KOPT-K1 (cell line): ENCODE measurements around the gene GBE1.

Source experiments
- H3K27ac ChIP-seq: fragments of 200-600 bp; sonication (generic); 2 replicates; pipeline ENCODE4 v1.5.1; 2016; ENCODE audit warnings: antibody characterized with exemption, mild to moderate bottlenecking, low read depth, low read length; ENCODE audit not compliant: poor library complexity, severe bottlenecking
- H3K36me3 ChIP-seq: fragments of 200-600 bp; sonication (generic); 2 replicates; pipeline ENCODE4 v1.5.1; 2017; ENCODE audit warnings: antibody characterized with exemption, mild to moderate bottlenecking, low read length, moderate library complexity; ENCODE audit not compliant: insufficient read depth
- H3K9me3 ChIP-seq: fragments of 200-600 bp; sonication (generic); 2 replicates; pipeline ENCODE4 v1.5.1; 2017; ENCODE audit warnings: antibody characterized with exemption, low read length, mild to moderate bottlenecking; ENCODE audit not compliant: insufficient read depth, poor library complexity, severe bottlenecking

Gene GBE1

GRCh38 chr3:81740731-81741130 is 20.7 kb downstream of the GBE1 start:
- H3K9me3 ChIP-seq = peaks cover 5% of the 10 kb centered on the region
- H3K27ac ChIP-seq = no peak overlapping the region
- peaks cover 4% of the 10 kb centered on the region; the same call in 1 of the 2 replicates for H3K36me3 ChIP-seq

- Histone ChIP-seq H3K36me3 (peaks cover 4% of the 10 kb centered on the region; the same call in 1 of the 2 replicates), H3K27ac (no peak overlapping the region), H3K9me3 (peaks cover 5% of the 10 kb centered on the region)
These were observed 26.1 kb downstream of the GBE1 start for GRCh38 chr3:81735334-81735733.

- H3K9me3 ChIP-seq = peaks cover 5% of the 10 kb centered on the region
- H3K27ac ChIP-seq = no peak overlapping the region
- H3K36me3 ChIP-seq = peaks cover 4% of the 10 kb centered on the region; the same call in 1 of the 2 replicates
These were observed 26.7 kb downstream of the GBE1 start for GRCh38 chr3:81734742-81735141.

- Histone ChIP-seq H3K27ac (no peak overlapping the region), H3K9me3 (no peaks in the 10 kb centered on the region), H3K36me3 (no peaks in the 10 kb centered on the region)
These were observed 28.8 kb downstream of the GBE1 start for GRCh38 chr3:81732642-81733041.

- no peaks in the 10 kb centered on the region for H3K36me3 ChIP-seq
- no peak overlapping the region for H3K27ac ChIP-seq
- no peaks in the 10 kb centered on the region for H3K9me3 ChIP-seq
These were observed 32.5 kb downstream of the GBE1 start for GRCh38 chr3:81728766-81729544.

- no peaks in the 10 kb centered on the region for H3K9me3 ChIP-seq
These were observed 34.7 kb downstream of the GBE1 start for GRCh38 chr3:81726735-81727134.

GRCh38 chr3:81726132-81726531 is 35.3 kb downstream of the GBE1 start:
- no peaks in the 10 kb centered on the region for H3K9me3 ChIP-seq
- H3K36me3 ChIP-seq = no peaks in the 10 kb centered on the region
- no peak overlapping the region for H3K27ac ChIP-seq

More at GRCh38 chr3:81726735-81727134, 34.7 kb downstream of the GBE1 start:
- no peak overlapping the region for H3K27ac ChIP-seq
- no peaks in the 10 kb centered on the region for H3K36me3 ChIP-seq

GRCh38 chr3:81723732-81724313 is 37.6 kb downstream of the GBE1 start:
- H3K36me3 ChIP-seq = no peaks in the 10 kb centered on the region
- no peak overlapping the region for H3K27ac ChIP-seq
- no peaks in the 10 kb centered on the region for H3K9me3 ChIP-seq

GRCh38 chr3:81718311-81718710 is 43.1 kb downstream of the GBE1 start:
- no peak overlapping the region for H3K27ac ChIP-seq
- no peaks in the 10 kb centered on the region for H3K9me3 ChIP-seq
- no peaks in the 10 kb centered on the region for H3K36me3 ChIP-seq

GRCh38 chr3:81716870-81717509 is 44.5 kb downstream of the GBE1 start:
- Histone ChIP-seq H3K27ac (no peak overlapping the region), H3K36me3 (no peaks in the 10 kb centered on the region), H3K9me3 (no peaks in the 10 kb centered on the region)

GRCh38 chr3:81713031-81713430 is 48.4 kb downstream of the GBE1 start:
- H3K36me3 ChIP-seq = no peaks in the 10 kb centered on the region
- H3K9me3 ChIP-seq = no peaks in the 10 kb centered on the region
- H3K27ac ChIP-seq = no peak overlapping the region

GRCh38 chr3:81709606-81710005 is 51.8 kb downstream of the GBE1 start:
- H3K9me3 ChIP-seq = no peaks in the 10 kb centered on the region
- no peak overlapping the region for H3K27ac ChIP-seq
- H3K36me3 ChIP-seq = no peaks in the 10 kb centered on the region

- no peaks in the 10 kb centered on the region for H3K36me3 ChIP-seq
- H3K9me3 ChIP-seq = no peaks in the 10 kb centered on the region
- no peak overlapping the region for H3K27ac ChIP-seq
These were observed 53.4 kb downstream of the GBE1 start for GRCh38 chr3:81707996-81708395.

GRCh38 chr3:81702126-81702525 is 59.3 kb downstream of the GBE1 start:
- no peak overlapping the region for H3K27ac ChIP-seq
- H3K9me3 ChIP-seq = no peaks in the 10 kb centered on the region
- H3K36me3 ChIP-seq = peaks cover 8% of the 10 kb centered on the region; the same call in 1 of the 2 replicates

- H3K27ac ChIP-seq = no peak overlapping the region
- no peaks in the 10 kb centered on the region for H3K9me3 ChIP-seq
- peaks cover 8% of the 10 kb centered on the region; the same call in 1 of the 2 replicates for H3K36me3 ChIP-seq
These were observed 61.7 kb downstream of the GBE1 start for GRCh38 chr3:81699536-81700320.
